Measurements from ENCODE around the gene MAD1L1. TPM values are rescaled to one million over a fixed set of nuclear protein-coding genes. Genes with fewer than 3 reads are reported as not detected.

Gene MAD1L1
- total RNA-seq = 10 to 100 TPM; 25.3 to 31.2 (median 26.2) TPM
- long read RNA-seq, donor 1, transcript MAD1L1-204 (19 exons, 2,991 nt) = minor isoform, 7 of 58 reads
- long read RNA-seq, donor 1, transcript MAD1L1-202 (19 exons, 2,762 nt) = major isoform, 9 of 58 reads
- long read RNA-seq, donor 1, partial matches to known transcripts = 2 of 58 reads
- long read RNA-seq, donor 1, other reads (novel, unspliced or antisense) = 40 of 58 reads
- long read RNA-seq, donor 2, partial matches to known transcripts = 2 of 18 reads
- long read RNA-seq, donor 2, other reads (novel, unspliced or antisense) = 13 of 18 reads

DNA sequence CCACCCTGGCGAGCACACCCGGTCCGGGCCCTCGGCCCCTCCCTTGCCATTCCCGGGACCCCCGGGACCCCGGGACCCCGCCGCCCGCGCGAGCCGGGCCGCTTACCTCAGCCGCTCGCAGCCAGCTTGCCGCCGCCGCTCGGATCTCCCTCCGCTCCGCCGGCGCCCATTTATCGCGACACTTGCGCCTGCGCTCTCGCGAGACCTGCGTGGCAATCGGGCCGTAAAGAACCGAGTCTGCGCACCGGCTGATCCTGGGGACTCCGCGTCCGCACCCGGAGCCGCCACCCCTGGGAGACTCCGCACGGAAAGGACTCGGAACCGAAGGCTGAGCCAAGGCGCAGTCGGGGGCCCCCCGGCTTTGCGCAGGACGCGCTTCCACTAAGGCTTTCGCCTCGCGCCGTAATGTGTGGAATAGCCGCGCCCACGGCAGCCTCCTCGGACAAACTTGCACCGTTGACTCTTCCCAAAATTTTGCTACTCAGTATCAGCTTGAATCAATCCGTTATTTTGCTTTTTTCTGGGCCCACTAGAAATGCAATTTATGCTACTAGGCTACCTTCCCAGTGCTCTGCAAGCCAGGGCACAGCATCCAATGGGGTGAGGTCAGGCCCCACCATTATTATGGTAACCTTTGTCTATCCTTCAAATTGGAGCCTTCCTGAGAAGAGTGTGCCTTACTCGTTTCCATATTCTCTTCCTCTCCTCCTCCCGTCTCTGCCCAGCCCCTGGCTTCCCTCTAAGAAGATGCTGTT, at the start of gene MAD1L1:
Gene MAD1L1 (minus strand): TSS at position 180 of the 755 bp plus-strand sequence. CDS start 2,812 bp downstream, outside the sequence.
- Histone ChIP-seq H3K4me3 (peak within 1 kb of the TSS; percentile 92), H3K36me3 (ENCODE audit: low read depth) (no peaks in the 10 kb centered on the region), H3K4me1 (ENCODE audit: low read depth) (peaks cover 17% of the 10 kb centered on the region), H3K9me3 (no peaks in the 10 kb centered on the region)
- DNase-seq (peak; percentile 92 to 94 (median 93)), ATAC-seq (peak; percentile 95)
- intact Hi-C loops (cut with DNase I, micrococcal nuclease) = no loop called here
- TF ChIP-seq, protein P1, sequence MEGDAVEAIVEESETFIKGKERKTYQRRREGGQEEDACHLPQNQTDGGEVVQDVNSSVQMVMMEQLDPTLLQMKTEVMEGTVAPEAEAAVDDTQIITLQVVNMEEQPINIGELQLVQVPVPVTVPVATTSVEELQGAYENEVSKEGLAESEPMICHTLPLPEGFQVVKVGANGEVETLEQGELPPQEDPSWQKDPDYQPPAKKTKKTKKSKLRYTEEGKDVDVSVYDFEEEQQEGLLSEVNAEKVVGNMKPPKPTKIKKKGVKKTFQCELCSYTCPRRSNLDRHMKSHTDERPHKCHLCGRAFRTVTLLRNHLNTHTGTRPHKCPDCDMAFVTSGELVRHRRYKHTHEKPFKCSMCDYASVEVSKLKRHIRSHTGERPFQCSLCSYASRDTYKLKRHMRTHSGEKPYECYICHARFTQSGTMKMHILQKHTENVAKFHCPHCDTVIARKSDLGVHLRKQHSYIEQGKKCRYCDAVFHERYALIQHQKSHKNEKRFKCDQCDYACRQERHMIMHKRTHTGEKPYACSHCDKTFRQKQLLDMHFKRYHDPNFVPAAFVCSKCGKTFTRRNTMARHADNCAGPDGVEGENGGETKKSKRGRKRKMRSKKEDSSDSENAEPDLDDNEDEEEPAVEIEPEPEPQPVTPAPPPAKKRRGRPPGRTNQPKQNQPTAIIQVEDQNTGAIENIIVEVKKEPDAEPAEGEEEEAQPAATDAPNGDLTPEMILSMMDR (IDR thresholded peaks at IDR 0.05) = no peak

DNA sequence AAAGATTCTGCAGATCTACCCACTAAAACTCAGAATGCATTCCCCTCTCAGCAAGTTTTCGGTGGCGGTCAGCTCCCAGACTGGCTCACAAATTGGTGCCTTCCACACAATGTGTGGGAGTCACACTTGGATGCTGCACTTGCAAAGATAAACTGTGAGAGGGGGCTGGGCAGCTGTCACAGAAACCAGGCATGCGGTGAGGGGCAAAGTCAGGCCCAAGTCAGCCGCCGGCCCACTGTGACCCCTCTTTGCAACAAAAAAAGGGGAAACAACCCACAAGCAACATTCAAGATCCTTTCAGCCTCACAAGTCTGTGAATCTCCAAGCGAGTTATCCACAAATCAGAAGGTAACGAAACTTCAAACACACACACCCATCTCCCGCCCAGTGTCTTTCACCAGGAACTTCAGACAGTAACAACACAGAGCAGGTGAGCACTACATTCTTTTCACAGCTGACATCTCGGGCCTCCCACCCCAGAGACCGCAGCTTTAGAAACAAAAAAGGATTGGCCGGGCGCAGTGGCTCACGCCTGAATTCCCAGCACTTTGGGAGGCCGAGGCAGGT, 49.5 kb upstream of the MAD1L1 start:
- Histone ChIP-seq H3K9me3 (no peaks in the 10 kb centered on the region), H3K36me3 (ENCODE audit: low read depth) (no peaks in the 10 kb centered on the region), H3K4me3 (no peak overlapping the region), H3K4me1 (ENCODE audit: low read depth) (no peaks in the 10 kb centered on the region)
- intact Hi-C loops (cut with DNase I, micrococcal nuclease) = no loop called here
- DNase-seq (no peak), ATAC-seq (no peak)
- TF ChIP-seq, protein P1 (IDR thresholded peaks at IDR 0.05) = no peak

DNA sequence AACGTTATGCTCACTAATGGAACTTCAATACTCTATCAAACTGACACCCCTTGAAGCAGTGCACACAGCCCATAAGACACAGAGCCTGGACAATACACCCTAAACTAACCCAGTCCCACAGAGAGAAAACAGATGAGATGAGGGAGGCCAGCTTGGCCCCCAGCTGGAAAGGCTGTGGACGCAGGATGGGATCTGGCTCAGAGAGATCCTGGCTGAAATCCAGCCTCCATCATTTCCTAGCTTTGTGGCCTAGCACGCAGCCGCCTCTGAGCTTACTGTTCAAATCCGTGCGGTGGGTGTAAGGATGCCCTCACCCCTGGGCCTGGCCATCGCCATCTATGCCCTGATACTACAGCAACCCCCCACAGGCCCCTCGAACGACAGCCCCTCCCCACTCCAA, 48.8 kb upstream of the MAD1L1 start:
- no peaks in the 10 kb centered on the region for H3K4me1 ChIP-seq (ENCODE audit: low read depth)
- TF ChIP-seq, protein P1 (IDR thresholded peaks at IDR 0.05) = no peak
- no peak for ATAC-seq
- no peak overlapping the region for H3K4me3 ChIP-seq
- intact Hi-C loops (cut with DNase I, micrococcal nuclease) = no loop called here
- DNase-seq = peak in 1 of 3 donors; percentile 20
- H3K9me3 ChIP-seq = no peaks in the 10 kb centered on the region
- H3K36me3 ChIP-seq (ENCODE audit: low read depth) = no peaks in the 10 kb centered on the region

DNA sequence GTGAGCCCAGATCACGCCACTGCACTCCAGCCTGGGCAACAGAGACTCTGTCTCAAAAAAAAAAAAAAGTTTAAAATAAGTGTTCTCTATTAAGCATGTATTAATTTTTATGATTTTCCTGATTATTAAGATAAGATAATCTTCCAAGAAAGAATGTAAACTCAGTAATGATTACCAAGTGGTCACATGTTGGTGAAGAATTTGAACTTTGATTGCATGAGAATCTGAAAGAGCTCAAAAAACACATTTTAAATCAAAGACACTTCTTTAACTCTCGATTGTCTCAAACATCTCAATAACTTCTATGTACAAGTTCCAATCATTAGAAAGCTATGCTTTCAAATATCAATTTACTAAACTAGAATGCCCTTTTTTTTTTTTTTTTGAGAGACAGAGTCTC, 47.7 kb upstream of the MAD1L1 start:
- DNase-seq = no peak
- no peaks in the 10 kb centered on the region for H3K36me3 ChIP-seq (ENCODE audit: low read depth)
- ATAC-seq = no peak
- no peaks in the 10 kb centered on the region for H3K4me1 ChIP-seq (ENCODE audit: low read depth)
- intact Hi-C loops (cut with DNase I, micrococcal nuclease) = no loop called here
- H3K9me3 ChIP-seq = no peaks in the 10 kb centered on the region
- TF ChIP-seq, protein P1 (IDR thresholded peaks at IDR 0.05) = no peak
- no peak overlapping the region for H3K4me3 ChIP-seq

DNA sequence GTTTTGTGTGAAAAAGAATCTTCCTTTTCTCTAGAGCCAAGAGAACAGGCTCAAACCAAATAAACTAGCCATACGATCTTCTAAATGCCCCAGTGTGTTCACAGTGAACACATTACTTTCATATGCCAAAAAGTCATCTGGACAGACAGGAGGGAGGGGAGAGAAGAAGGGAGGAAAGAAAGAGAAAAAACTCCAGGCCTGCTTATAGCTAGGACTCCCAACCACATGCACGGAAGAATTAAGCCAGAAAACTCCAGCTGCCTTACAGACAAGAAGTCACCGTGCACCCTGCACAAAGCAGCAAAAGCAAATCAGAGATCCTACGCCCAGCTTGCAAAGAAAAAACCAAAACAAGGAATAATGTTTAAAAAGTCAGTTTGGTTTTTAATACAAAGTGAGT, 47.2 kb upstream of the MAD1L1 start:
- DNase-seq (no peak), ATAC-seq (no peak)
- no peaks in the 10 kb centered on the region for H3K9me3 ChIP-seq
- H3K4me1 ChIP-seq (ENCODE audit: low read depth) = no peaks in the 10 kb centered on the region
- H3K4me3 ChIP-seq = no peak overlapping the region
- no peaks in the 10 kb centered on the region for H3K36me3 ChIP-seq (ENCODE audit: low read depth)
- intact Hi-C loops (cut with DNase I, micrococcal nuclease) = no loop called here
- TF ChIP-seq, protein P1 (IDR thresholded peaks at IDR 0.05) = no peak
